GM23248 (cell line): Measurements from ENCODE around the gene GPR34.

Experiments
- EZH2 ChIP-seq: fragments of 200-600 bp; sonication (generic); IDR thresholded peaks from 2 replicates; pipeline ENCODE4 v1.6.1; 2018; ENCODE audit warnings: antibody characterized with exemption, mild to moderate bottlenecking; ENCODE audit not compliant: insufficient read depth, poor library complexity, severe bottlenecking
- EZH2phosphoT487 ChIP-seq: fragments of 200-600 bp; sonication (generic); IDR thresholded peaks from 2 replicates; pipeline ENCODE4 v1.6.1; 2018; ENCODE audit warnings: antibody characterized with exemption, moderate library complexity, mild to moderate bottlenecking, low read depth; ENCODE audit not compliant: insufficient read depth

GRCh38 chrX:41672643-41673042 is 16.1 kb upstream of the GPR34 start:
- TF ChIP-seq EZH2phosphoT487 (no peak), EZH2 (no peak)
